AG10803 (cell line): ENCODE data around the gene PRDX1.
"Not testable (repeated sequence)": the region's sequence is repeated elsewhere in the genome, so short reads cannot be mapped to it uniquely, and the experiment has no call there.

Experiments used
- DNase-seq: peaks from one replicate; pipeline ENCODE4 v3.0.0; 2010; ENCODE audit warnings: low read depth
- H3K4me3 ChIP-seq: 2 replicates; pipeline ENCODE4 v1.5.1; 2011; ENCODE audit warnings: mild to moderate bottlenecking, low read length, control low read depth
- TF ChIP-seq, protein P1 (sequence below): conservative IDR thresholded peaks from 2 replicates; pipeline ENCODE4 v1.5.1; 2011; ENCODE audit warnings: mild to moderate bottlenecking, low read length, control low read depth, inconsistent platforms

PRDX1 gene

DNA sequence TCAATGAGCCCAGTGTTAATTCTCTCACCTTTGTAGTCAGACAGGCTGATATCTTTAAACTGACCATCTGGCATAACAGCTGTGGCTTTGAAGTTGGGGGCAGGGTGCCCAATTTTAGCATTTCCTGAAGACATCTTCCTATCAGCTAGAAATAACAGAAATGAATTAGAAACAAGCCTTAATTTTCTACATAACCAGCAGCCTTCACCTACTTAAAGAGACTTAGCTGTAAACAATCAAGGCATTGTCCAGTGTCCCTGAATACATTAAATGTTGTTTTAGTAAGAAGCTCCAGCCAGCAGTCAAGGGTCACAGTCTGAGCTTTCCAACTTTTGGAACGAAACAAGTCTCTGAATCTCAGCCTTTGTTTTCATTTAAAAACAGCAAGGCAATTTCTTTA is 2.8 kb downstream of the PRDX1 start:
- TF ChIP-seq, protein P1, sequence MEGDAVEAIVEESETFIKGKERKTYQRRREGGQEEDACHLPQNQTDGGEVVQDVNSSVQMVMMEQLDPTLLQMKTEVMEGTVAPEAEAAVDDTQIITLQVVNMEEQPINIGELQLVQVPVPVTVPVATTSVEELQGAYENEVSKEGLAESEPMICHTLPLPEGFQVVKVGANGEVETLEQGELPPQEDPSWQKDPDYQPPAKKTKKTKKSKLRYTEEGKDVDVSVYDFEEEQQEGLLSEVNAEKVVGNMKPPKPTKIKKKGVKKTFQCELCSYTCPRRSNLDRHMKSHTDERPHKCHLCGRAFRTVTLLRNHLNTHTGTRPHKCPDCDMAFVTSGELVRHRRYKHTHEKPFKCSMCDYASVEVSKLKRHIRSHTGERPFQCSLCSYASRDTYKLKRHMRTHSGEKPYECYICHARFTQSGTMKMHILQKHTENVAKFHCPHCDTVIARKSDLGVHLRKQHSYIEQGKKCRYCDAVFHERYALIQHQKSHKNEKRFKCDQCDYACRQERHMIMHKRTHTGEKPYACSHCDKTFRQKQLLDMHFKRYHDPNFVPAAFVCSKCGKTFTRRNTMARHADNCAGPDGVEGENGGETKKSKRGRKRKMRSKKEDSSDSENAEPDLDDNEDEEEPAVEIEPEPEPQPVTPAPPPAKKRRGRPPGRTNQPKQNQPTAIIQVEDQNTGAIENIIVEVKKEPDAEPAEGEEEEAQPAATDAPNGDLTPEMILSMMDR = no peak
- peak overlapping the region; percentile 3; the same call in 1 of the 2 replicates for H3K4me3 ChIP-seq
- DNase-seq = no peak

DNA sequence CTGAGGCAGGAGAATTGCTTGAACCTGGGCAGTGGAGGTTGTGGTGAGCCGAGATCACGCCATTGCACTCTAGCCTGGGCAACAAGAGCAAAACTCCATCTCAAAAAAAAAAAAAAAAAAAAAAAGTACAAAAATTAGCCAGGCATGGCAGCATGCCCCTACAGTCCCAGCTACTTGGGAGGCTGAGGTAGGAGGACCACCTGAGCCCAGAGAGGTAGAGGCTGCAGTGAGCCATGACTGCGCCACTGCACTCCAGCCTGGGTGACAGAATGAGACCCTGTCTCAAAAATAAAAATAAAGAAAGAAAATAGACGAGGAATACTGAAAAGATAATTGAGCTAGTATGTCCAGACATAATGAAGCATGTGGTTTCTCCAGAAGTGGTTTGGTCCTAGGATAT is 3.3 kb downstream of the PRDX1 start:
- DNase-seq, H3K4me3 ChIP-seq: not testable (repeated sequence)

DNA sequence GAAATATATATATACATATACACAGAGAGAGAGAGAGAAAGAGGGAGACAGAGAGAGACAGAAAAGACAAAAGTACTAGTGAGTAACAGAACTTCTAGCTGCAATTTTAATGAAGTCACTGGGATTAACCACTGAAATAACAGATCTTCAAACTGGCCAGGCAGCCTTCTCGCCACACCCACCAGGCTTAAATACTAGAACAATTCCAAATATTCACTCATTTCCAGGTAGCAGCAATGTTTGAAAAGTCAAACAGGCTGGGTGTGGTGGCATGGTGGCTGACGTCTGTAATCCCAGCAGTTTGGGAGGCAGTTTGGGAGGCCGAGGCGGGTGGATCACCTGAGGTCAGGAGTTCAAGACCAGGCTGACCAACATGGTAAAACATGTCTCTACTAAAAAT is 5.2 kb downstream of the PRDX1 start:
- no peak overlapping the region for H3K4me3 ChIP-seq
- TF ChIP-seq, protein P1 = no peak
- DNase-seq = no peak

DNA sequence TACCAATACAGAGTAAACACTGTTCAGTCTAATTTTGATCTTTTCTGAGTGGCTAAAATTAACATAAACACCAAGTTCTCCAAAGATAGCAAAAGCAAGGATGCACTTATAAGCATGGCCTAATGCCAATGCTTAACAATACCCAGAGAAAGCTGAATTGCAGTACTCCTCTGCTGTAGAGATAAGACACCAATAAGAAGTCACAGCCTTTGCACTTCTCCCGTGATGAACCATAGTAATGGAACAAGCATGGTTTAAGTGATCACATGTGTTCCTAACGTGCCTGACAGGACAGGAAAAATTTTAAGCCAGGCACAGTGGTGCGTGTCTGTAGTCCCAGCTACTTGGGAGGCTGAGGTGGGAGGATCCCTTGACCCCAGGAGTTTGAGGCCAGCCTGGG is 5.6 kb downstream of the PRDX1 start:
- TF ChIP-seq, protein P1 = no peak
- DNase-seq = no peak

DNA sequence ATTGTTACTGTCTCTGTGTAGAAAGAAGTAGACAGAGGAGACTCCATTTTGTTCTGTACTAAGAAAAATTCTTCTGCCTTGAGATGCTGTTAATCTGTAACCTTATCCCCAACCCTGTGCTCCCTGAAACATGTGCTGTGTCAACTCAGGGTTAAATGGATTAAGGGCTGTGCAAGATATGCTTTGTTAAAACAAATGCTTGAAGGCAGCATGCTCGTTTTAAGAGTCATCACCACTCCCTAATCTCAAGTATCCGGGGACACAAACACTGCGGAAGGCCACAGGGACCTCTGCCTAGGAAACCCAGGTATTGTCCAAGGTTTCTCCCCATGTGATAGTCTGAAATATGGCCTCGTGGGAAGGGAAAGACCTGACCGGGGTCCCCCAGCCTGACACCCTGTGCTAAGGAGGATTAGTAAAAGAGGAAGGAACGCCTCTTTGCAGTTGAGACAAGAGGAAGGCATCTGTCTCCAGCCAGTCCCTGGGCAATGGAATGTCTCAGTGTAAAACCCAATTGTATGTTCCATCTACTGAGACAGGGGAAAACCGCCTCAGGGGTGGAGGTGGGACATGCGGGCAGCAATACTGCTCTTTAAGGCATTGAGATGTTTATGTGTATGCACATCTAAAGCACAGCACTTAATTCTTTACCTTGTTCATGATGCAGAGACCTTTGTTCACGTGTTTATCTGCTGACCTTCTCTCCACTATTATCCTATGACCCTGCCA is 8.0 kb downstream of the PRDX1 start:
- H3K4me3 ChIP-seq, DNase-seq: not testable (repeated sequence)

More for the DNA sequence above, 5.6 kb downstream of the PRDX1 start:
- no peak overlapping the region for H3K4me3 ChIP-seq

DNA sequence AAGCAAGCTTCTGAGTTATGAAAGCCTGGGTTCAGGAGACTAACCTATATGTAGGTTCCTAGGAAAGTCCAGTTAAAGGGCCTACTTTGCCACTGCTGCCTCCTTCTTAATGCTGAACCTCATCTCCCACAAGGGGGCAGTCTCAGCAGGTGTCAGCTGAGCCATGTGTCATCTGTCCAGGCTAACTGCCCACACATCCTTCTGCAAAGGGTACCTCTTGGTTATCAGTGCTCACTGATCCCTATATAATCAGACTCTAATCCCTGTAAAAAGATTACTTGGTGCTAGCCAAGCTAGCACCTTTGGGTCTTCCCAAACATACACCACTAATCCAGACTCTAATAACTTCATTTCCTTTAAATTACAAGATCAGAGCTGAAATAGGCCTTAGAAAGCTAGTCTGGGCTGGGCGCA is 9.0 kb downstream of the PRDX1 start:
- no peak overlapping the region for H3K4me3 ChIP-seq
- TF ChIP-seq, protein P1 = peak; percentile 78
- DNase-seq = peak; percentile 60

DNA sequence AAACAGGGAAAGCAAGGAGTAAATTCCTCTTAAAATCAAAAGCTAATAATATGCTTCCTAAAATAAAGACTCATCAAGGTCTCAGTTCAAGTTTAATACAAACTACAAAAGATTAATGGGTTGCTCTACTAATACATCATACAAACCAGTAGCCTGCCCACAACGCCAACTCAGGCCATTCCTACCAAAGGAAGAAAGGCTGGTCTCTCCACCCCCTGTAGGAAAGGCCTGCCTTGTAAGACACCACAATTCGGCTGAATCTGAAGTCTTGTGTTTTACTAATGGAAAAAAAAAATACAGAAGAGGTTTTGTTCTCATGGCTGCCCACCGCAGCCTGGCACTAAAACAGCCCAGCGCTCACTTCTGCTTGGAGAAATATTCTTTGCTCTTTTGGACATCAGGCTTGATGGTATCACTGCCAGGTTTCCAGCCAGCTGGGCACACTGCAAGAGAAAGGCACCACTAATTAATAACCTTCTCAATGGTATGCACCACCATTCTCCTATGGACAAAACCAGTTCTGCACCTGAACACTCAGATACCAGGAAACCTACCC is 10.6 kb downstream of the PRDX1 start:
- no peak for DNase-seq
- H3K4me3 ChIP-seq = no peak overlapping the region
- TF ChIP-seq, protein P1 = no peak

DNA sequence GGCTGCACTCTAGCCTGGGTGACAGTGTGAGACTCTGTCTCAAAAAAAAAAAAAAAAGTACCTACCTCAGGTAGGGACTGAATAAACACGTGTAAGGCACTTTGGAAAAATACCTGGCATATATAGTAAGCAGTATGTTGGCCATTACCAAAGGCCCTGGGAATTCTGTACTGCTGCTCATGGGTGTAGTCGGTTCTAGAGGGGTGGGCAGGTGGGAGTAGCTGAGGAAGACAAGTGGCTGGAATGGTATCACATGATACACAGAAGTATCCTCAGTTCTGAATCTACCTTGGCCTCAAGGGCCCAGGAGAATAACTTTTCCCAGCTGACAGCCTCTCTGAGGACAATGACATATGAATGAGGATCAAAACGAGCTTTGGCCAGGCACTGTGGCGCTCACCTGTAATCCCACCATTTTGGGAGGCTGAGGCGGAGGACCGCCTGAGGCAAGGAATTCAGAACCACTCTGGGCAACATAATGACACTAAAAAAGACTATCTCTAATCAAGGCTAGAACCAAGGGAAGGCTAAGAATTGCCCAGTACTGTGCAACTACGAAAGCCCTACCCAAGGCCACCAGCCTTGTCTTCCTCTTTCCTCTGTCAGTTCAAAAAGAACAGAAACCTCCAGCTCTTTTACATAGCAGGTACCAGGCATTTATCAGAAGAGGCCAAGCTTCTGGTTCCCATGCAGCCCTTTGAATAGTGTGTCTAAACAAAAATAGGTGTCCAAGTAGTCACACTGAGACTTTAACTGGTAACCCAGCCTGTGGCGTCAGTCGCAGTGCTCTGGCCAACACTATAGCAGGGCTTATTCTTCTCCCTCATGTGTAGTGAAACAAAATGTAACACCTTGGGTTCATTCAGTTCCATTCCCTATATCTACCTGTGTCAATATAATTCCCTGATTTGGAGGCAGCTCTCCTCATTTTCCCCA is 11.4 kb downstream of the PRDX1 start:
- TF ChIP-seq, protein P1 = no peak
- no peak overlapping the region for H3K4me3 ChIP-seq
- no peak for DNase-seq
